ENCODE data around the gene SLC25A21.
"Not testable (repeated sequence)": the region's sequence is repeated elsewhere in the genome, so short reads cannot be mapped to it uniquely, and the experiment has no call there.

The SLC25A21 gene

GRCh38 chr14:36862237-36862636 is 310.2 kb downstream of the SLC25A21 start:
- not testable (repeated sequence) for H3K4me3 ChIP-seq (ENCODE audit: low read length); DNase-seq (ENCODE audit: low read depth, low spot score)

DNA sequence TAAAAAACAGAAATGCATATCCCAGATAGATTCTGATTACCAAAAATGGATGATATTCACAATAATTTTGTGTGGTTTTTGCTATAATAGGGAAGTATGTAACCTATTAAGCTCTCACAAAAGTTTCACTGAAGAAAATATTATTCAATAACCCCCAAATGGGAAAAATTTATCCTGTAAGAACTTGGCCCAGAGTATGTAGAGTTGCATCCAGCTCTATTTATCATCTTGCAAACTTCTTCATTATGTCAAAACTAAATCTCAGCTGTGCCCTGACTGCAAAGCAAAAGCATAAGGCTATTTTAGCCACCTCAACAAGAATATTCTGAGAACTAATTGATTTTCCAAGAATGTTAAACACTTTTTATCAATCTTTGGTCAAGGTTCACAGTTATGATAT is 311.6 kb downstream of the SLC25A21 start:
- no peak for DNase-seq (ENCODE audit: low read depth, low spot score)

DNA sequence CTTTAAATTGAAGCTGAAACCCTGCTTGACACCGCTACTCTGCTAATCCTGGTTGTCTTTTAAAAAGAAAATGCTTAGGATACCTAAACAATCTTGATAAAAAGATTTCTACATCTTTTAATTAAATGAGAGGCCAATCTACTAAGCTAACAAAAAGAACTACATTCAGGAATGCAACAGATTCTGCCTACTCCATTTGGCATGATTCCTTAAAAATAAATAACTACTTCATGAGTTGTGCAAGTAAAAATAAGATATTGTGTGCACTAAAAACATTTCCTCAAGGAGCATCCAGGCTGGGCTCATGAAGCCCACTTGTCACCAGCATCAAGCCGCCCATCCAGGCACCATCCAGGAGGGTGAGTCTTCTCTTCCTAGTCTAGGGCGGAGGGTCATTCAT is 313.3 kb downstream of the SLC25A21 start:
- DNase-seq (ENCODE audit: low read depth, low spot score), result no peak
- no peak overlapping the region for H3K4me3 ChIP-seq (ENCODE audit: low read length)

More for the DNA sequence above, 311.6 kb downstream of the SLC25A21 start:
- H3K4me3 ChIP-seq (ENCODE audit: low read length), result no peak overlapping the region

DNA sequence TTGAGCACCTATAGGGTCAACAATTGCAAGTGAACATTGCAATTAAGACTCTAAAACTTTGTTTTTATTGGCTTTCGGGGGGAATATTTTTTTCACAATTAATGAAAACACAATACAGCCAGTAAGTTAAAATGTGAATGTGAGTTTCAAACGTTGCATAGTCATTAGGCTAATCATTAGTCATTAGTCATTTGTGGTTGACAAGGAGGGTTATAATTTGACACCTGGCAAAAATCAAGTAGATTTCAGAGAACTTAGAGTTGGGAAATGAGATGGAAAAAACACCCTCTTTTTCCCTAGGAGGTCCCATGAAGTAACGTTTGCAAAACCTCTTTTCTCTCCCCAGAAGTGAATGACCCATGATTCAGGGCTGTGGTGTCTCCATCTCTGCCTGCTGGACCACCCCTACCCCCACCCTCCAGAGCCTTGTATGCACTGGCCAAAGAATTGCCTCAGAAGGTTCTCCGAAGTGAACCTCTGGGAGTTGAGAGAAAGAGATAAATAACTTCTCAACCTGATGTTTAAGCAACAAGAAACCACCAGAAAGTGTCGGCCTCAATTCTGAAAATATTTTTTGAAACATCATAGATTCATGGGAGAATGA is 314.5 kb downstream of the SLC25A21 start:
- DNase-seq (ENCODE audit: low read depth, low spot score), result no peak
- H3K4me3 ChIP-seq (ENCODE audit: low read length), result no peak overlapping the region

DNA sequence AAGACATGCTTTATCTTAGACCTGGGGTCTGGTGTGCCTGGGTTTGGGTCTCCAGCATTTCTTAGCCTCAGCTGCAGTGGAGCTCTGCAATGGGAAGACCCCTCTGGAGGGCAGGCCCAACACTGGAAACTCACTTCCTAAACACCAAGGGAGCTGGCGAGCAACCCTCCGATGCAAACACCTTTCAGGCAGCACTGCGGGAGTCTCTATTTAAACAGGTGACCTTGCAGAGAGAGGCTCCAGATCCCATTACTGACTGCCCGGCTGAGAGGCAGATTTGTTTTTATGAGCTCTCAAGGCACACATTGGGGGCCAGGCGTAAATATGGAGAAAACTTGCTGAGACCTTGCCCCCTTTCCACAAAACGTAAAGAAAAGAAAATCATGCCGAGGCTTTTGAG is 315.3 kb downstream of the SLC25A21 start:
- H3K4me3 ChIP-seq (ENCODE audit: low read length), result no peak overlapping the region
- DNase-seq (ENCODE audit: low read depth, low spot score), result no peak

- no peak for DNase-seq (ENCODE audit: low read depth, low spot score)
- H3K4me3 ChIP-seq (ENCODE audit: low read length), result no peak overlapping the region
These were observed 316.1 kb downstream of the SLC25A21 start for GRCh38 chr14:36856095-36856878.

DNA sequence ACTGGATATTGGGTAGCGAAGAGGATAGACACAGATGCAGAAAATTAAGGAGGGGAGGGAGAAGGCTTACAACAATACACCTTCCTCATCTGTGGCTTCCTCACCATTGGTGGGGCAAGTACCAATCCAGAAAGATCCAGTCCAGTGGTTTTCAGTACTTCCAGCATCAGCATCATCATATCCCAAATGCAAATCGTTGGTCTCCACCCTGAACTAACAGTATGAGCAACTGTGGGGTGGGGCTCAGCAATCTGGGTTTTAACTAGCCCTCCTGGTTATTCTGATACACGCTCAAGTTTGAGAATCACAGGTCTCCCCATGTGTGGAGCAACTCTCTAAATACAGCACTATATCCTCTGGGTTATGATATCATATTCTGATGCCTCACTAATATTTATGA is 317.0 kb downstream of the SLC25A21 start:
- H3K4me3 ChIP-seq (ENCODE audit: low read length), result no peak overlapping the region
- DNase-seq (ENCODE audit: low read depth, low spot score), result no peak

- no peak for DNase-seq (ENCODE audit: low read depth, low spot score)
- no peak overlapping the region for H3K4me3 ChIP-seq (ENCODE audit: low read length)
These were observed 319.3 kb downstream of the SLC25A21 start for GRCh38 chr14:36852981-36853691.

GRCh38 chr14:36848213-36848612 is 324.2 kb downstream of the SLC25A21 start:
- H3K4me3 ChIP-seq (ENCODE audit: low read length), result no peak overlapping the region
- no peak for DNase-seq (ENCODE audit: low read depth, low spot score)

DNA sequence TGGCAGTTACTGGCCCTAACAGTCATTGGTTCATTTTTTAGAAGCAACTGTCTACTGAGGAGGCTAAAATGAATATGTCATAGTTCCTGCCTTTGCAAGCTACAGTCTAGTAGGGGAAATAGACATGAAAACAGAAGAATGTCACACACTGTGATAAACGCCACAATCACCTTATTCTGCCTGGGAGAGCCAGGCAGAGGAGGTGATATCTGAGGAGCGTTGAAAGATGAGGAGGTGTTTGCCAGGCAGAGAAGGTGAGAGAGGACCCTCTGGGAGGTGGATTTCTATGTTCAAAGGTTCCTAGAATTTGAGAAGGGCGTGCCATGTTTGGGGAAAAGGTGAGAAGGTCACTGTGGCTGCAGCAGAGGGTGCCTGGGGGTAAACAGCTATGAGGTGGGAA is 325.0 kb downstream of the SLC25A21 start:
- no peak overlapping the region for H3K4me3 ChIP-seq (ENCODE audit: low read length)
- no peak for DNase-seq (ENCODE audit: low read depth, low spot score)

GRCh38 chr14:36845356-36846012 is 326.9 kb downstream of the SLC25A21 start:
- DNase-seq (ENCODE audit: low read depth, low spot score), result no peak
- H3K4me3 ChIP-seq (ENCODE audit: low read length), result no peak overlapping the region

DNA sequence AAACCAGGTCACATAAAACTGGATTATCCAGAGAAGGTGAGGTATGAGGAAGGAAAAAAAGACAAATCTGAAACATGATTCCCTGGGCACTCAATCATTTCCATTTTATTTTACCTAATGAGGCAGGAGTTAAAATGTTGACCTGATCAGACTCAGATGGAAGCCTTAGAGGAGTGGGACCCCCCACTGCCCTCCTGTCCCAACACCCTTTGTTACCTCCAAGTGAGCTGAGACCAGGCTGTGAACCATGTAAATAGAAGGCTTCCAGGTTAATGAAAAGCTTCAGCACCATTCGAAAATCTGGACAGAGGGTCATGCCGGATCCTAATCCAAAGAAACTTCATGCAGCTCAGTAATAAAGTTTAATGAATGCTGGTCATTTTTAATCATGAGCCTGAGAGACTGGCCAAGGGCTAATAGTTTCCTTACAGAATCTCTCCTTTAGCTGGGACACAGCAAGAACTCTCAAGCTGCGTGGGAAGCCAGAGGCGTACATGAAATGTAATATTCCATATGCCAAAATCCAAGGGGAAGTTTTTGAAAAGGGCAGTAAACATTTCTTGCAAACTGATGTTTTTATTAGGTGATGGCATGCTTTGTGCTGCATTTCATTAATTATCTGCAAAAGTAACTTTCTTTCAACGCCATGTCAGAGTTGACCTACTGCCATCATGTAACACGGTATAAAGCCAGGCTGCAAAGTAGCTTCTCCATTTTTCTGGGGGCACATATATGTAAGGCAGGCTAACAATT is 327.8 kb downstream of the SLC25A21 start:
- no peak for DNase-seq (ENCODE audit: low read depth, low spot score)
- H3K4me3 ChIP-seq (ENCODE audit: low read length), result no peak overlapping the region

DNA sequence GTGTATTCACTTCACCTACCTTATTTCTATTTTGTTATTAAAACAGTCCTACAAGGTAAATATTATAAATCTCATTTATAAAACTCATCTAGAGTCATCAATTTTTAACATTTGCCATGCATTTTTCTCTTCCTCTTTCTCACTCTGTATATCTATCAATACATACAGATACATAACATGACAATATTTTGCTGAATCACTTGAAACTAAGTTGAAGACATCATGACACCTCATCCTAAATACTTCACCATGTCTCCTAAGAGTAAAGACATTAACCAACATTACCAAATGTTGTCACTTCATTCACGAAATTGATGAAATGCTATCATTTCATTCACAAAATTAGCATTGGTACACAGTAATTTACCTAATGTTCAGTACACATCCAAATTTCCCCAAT is 329.0 kb downstream of the SLC25A21 start:
- DNase-seq (ENCODE audit: low read depth, low spot score), result no peak
- H3K4me3 ChIP-seq (ENCODE audit: low read length), result no peak overlapping the region

GRCh38 chr14:36835128-36835527 is 337.3 kb downstream of the SLC25A21 start:
- no peak overlapping the region for H3K4me3 ChIP-seq (ENCODE audit: low read length)
- DNase-seq (ENCODE audit: low read depth, low spot score), result no peak

DNA sequence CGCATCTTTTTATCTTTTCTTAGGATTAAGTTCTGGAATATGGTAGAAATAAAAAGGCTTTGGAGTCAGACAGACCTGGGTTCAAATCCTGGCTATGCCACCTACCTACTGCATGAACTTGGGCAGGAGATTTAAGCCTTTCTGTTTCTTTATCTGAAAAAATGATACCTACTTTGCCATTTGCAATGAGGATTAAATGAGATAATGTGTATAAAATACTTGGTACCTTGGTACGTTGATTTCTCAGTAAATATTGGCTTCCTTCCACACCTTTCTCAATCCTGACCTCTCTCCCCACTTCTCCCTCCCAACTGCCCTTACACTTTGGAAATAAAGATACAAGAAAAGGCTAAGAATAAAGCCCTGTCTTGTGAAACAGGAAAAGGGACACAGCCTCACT is 338.1 kb downstream of the SLC25A21 start:
- no peak overlapping the region for H3K4me3 ChIP-seq (ENCODE audit: low read length)
- DNase-seq (ENCODE audit: low read depth, low spot score), result no peak

GRCh38 chr14:36829547-36829946 is 342.9 kb downstream of the SLC25A21 start:
- no peak overlapping the region for H3K4me3 ChIP-seq (ENCODE audit: low read length)
- no peak for DNase-seq (ENCODE audit: low read depth, low spot score)

DNA sequence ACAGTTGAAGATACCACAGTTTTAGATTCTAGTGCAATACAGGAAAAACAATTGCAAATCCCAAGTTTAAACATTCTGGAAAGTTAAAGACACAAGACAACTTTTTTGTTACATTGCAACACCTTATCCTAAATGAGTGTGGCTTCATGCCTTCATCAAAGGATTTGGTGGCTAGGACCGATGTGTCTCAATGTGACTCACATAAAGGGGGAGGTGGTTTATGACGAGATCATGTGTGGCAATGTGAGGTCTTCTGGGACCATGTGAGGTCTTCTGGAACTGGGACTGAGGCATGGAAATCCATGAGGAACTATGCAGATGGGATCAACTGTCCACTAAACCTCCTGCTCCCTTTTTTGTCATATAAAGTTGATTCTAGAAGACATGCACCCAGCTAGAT is 344.5 kb downstream of the SLC25A21 start:
- DNase-seq (ENCODE audit: low read depth, low spot score), result no peak
- H3K4me3 ChIP-seq (ENCODE audit: low read length), result no peak overlapping the region

GRCh38 chr14:36826614-36827013 is 345.8 kb downstream of the SLC25A21 start:
- no peak for DNase-seq (ENCODE audit: low read depth, low spot score)
- no peak overlapping the region for H3K4me3 ChIP-seq (ENCODE audit: low read length)

DNA sequence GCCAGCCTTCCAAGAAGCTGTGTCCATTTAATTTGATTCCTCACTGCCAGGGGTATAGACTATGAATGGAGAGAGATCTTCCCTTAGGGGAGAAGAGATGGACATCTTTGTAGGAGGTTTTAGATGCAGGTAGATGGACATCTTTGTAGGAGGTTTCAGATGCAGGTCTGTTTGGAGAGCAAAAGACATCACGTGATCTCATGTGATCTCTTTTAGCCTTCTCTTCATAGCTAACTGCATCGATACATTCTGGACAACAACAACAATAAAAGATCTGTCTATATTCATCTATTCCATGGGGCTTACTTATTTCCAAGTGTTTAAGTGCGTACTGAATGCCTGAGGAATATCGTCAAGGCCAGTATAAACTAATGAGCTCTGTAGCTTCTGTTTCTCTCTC is 347.6 kb downstream of the SLC25A21 start:
- H3K4me3 ChIP-seq (ENCODE audit: low read length), result no peak overlapping the region
- DNase-seq (ENCODE audit: low read depth, low spot score), result no peak

Measured in Jurkat, Clone E6-1 (cell line).